HG02763 (cell line): ENCODE measurements around the gene SYNE1.
A peak's percentile ranks its signal among the peaks of the same experiment; 100 is the strongest.

ENCODE experiments used
- ATAC-seq: cut with Tn5 transposase; IDR thresholded peaks from one replicate; pipeline ENCODE4 v1.9.1; 2021; ENCODE audit warnings: mild to moderate bottlenecking, moderate library complexity; ENCODE audit not compliant: unreplicated experiment

Gene SYNE1

GRCh38 chr6:152379423-152379822 is 257.7 kb downstream of the SYNE1 start:
- ATAC-seq: no peak

GRCh38 chr6:152378169-152378568 is 259.0 kb downstream of the SYNE1 start:
- ATAC-seq: no peak

GRCh38 chr6:152375197-152375596 is 262.0 kb downstream of the SYNE1 start:
- ATAC-seq: no peak

GRCh38 chr6:152372945-152373344 is 264.2 kb downstream of the SYNE1 start:
- no peak for ATAC-seq

GRCh38 chr6:152371775-152372174 is 265.4 kb downstream of the SYNE1 start:
- no peak for ATAC-seq

GRCh38 chr6:152368751-152369624 is 268.2 kb downstream of the SYNE1 start:
- ATAC-seq: no peak

GRCh38 chr6:152364866-152365265 is 272.3 kb downstream of the SYNE1 start:
- ATAC-seq: no peak

GRCh38 chr6:152360034-152360433 is 277.1 kb downstream of the SYNE1 start:
- ATAC-seq: no peak

GRCh38 chr6:152356662-152357061 is 280.5 kb downstream of the SYNE1 start:
- ATAC-seq: no peak

GRCh38 chr6:152356016-152356415 is 281.1 kb downstream of the SYNE1 start:
- ATAC-seq: no peak

- no peak for ATAC-seq
Observed at GRCh38 chr6:152355166-152355565, 282.0 kb downstream of the SYNE1 start.

GRCh38 chr6:152353440-152353839 is 283.7 kb downstream of the SYNE1 start:
- ATAC-seq: no peak

GRCh38 chr6:152351742-152352141 is 285.4 kb downstream of the SYNE1 start:
- no peak for ATAC-seq

GRCh38 chr6:152351110-152351509 is 286.1 kb downstream of the SYNE1 start:
- ATAC-seq: no peak

GRCh38 chr6:152348116-152348515 is 289.0 kb downstream of the SYNE1 start:
- no peak for ATAC-seq

GRCh38 chr6:152343735-152344360 is 293.3 kb downstream of the SYNE1 start:
- no peak for ATAC-seq

- no peak for ATAC-seq
Observed at GRCh38 chr6:152341596-152341995, 295.6 kb downstream of the SYNE1 start.

- ATAC-seq: peak; percentile 85
Observed at GRCh38 chr6:152338335-152339125, 298.6 kb downstream of the SYNE1 start.

GRCh38 chr6:152334555-152334954 is 302.6 kb downstream of the SYNE1 start:
- ATAC-seq: no peak

GRCh38 chr6:152330961-152331360 is 306.2 kb downstream of the SYNE1 start:
- no peak for ATAC-seq

GRCh38 chr6:152329638-152330448 is 307.3 kb downstream of the SYNE1 start:
- no peak for ATAC-seq
